Ecto neural progenitor cell (in vitro differentiated cells): Measurements from ENCODE around the gene RBM45.
"Not testable (repeated sequence)": the region's sequence is repeated elsewhere in the genome, so short reads cannot be mapped to it uniquely, and the experiment has no call there.

Experiments
- DNase-seq: peaks from one replicate; pipeline ENCODE4 v3.0.0-alpha.2; 2018; ENCODE audit warnings: low spot score

Gene RBM45

DNA sequence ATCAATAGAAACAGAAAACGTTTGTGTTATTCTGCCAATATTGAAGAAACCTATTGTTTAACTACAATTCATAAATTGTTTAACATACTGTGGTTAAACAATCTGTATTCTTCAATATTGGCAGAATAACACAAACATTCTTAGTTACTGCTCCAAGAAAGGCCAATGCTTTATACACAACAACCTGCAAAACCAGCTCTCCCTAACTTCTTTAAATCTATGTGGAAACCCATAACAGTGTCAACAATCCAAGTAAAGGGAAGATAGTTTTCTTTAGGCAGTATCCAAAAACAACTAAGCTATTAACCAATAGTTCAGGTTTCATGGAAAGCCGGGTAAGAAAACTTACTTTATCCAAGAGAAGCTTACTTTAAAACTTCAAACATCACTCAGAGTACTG, 6.2 kb upstream of the RBM45 start:
- DNase-seq, result no peak

DNA sequence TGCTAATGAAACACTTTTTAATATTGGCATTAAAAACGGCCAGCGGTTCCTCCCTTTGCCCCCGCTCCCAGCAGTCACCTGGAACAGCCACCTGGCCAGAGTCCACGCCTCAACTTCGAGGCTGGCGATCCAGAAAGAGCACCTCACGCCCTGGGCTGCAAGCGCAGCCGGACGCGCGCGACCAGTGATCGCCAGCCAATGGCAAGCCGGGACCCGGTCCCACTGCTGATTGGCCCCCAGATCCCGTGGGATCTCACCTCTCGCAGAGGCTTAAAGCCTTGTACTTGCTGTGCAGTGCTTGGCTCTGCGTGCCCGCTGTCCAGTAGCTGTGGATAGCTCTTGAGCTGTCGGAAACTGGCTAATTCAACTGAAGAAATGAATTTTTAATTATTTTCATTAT, 4.1 kb upstream of the RBM45 start:
- DNase-seq, result no peak

DNA sequence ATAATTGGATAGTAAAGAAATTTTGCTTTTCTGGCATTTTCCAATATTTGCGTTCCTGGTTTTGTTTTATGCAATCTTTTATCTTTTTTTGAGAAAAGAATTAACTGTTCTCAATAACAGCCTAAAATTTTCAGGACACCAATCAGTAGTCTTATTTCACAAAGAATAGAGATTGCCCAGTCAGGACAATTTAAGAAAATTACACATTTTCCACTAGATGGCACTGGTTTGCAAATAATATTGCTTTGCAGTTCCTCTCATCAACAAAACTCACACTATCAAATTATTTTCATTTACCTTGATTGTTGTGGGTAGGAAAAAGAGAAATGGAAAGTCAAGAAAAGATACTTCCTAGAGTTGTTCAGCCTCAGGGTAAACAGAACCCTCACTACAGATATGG, 2.4 kb upstream of the RBM45 start:
- no peak for DNase-seq

DNA sequence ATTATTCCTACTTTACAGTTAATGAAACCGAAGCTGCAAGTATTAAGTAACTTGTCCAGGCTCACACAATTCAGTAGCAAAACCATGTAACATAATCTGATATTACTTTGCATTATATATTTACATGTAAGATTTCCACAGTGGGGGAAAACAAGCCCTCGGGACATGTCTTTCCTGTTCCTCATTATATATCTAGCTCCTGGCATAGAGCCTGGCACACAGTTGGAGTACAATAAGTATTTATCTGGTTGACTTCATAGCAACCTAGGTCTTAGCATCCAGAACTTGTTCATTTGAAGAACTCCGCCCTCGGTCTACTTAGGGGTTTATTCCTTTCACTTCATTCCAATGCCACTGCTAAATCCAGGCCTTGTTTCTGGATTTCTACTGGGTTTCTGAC, 1.6 kb upstream of the RBM45 start:
- no peak for DNase-seq

DNA sequence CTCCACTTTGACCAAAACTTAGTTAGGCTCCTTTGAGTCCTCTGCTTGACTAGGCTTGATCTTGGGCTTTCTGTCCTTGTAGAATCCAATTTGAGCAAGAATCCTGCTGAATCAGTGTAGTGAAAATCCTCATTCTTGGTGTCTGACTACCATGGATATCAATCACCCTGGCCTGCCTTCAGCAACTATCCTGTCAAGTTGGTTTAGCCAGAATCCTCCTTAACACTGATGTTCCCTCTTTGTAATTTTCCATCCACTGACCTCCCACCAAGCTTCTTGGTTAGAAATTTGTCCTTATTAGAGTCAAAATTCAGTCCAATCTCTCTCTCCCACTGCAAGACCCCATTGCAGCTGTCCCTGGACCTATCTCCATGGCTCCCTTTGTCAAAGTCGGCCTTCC, 494 bp upstream of the RBM45 start:
- no peak for DNase-seq

DNA sequence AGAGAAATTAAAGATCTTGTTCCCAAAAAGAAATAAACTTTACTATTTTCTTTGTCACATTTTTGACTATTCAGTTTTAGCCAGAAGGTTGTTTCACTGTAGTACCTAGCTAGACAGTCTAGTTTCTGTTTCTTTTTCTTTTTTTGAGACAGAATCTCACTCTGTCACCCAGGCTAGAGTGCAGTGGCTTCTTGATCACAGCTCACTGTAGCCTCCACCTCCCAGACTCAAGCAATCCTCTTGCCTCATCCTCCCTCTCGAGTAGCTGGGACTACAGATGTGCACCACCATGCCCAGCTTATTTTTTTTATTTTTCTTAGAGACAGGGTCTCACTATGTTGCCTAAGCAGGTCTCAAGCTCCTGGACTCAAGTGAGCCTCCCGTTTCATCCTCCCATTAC, 2.2 kb downstream of the RBM45 start:
- DNase-seq, result no peak

DNA sequence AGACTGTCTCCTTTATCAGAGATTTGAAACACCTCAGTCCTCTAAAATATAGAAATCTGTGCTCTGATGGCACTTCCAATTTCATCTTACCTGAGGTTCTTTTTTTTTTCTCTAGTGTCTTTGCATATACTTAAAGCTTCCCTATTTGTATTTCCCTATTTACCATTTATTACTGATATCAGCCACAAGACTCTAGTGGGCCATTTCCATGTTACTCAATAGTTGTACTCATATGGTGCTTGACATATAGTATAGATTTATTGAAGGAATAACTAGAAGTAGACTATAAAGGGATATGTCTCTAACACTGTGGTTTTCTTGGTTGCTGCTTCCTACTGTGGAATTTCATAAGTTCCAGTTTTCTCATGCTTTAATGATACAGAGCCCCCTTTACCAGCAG, 3.0 kb downstream of the RBM45 start:
- DNase-seq, result no peak

DNA sequence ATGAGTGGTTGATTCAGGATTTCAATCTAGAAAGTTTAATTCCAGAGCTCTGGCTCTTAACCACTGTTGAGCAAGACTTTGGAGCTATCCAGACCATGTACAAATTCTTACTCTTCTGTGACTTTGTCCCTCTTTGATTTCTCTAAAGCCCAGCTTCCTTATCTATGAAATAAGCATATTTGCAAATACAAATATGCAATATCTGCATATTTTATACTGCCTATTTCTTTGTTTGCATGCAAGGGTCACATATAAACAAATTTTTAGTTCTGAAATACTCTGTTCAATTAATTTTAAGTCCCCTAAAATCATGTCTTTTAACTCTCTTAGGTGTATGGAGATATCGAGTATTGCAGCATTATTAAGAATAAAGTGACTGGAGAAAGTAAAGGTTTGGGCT, 5.5 kb downstream of the RBM45 start:
- DNase-seq, result no peak

DNA sequence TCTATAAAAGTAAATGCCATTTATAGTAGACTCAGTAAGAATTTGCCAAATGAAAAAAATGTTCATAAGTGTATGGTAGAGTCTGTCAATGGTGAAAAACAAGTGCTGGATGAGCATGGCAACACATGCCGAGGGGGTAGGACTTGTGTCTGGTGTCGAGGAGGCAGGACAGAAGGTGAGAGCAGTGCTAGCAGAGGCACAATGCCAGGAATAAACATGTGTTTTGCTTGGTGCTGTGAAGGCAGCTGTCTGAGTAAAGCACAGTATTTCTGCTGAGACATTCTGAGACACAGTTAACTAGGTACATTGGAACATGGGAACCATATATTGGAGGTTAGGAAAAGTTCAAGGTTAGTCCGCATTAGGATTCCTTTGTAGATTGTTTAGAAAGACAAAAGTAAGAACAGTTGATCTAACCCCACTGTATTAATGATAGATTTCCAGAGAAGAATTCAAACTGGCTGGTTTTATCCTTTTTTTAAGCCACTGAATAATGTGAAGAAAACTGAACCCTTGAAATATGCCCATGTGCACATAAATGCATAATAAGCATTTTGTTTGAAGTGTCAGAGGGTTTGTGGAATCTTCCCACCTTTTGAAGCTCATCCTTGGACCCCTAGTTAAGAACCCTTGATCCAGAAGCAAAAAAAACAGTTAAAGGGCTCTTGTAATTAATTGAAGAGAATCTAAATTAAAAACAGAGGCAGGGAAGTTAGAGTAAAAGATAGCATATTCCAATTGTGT, 7.1 kb downstream of the RBM45 start:
- no peak for DNase-seq

DNA sequence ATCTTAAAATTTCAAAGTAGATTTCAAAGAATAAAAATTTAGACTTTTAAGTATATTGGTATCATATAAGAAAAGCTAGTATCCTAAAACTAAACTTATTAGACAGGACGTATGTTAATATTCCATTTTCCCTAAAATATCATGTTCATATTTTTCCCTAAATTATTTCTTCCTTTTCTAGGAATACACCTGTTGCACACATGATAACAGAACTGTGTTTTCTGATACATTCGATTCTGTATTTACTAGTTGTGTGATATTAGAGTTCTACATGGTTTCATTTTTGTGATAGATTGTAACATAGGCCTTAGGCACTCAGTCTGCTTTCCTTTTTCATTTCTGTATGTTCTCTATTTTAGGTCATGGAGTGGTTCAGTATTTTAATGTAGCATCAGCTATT, 10.9 kb downstream of the RBM45 start:
- no peak for DNase-seq

DNA sequence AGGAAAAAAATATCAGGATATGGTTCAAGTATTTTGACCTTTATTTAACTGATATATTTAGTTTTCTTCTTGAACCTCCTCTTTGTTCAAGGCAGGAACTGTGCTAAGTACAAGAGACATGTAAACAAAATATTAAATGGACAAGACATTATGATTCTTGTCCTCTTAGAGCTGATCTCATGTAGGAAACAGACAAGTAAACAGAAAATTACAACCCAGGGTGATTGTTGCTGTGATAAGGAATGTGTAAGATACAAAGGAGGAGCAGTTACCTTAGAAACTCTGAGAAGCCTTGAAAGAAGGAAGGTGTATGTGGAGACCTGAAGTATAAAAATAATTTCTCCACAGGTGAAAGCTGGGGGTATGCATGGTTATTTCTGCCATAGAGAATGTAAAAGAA, 12.9 kb downstream of the RBM45 start:
- no peak for DNase-seq

DNA sequence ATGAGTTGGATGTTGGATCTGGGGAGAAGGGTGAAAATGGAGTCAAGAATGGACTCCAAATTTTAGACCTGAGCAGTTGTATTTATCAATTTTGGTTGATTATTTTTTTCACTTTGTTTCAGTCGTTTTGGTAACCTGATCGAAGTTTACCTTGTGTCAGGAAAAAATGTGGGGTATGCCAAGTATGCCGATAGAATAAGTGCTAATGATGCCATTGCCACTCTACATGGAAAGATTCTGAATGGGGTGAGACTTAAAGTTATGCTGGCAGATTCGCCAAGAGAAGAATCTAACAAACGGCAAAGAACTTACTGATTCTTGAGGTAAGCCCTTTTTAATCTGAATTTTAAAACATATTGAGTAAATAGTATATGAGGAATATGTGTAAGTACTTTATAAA, 13.6 kb downstream of the RBM45 start:
- no peak for DNase-seq

DNA sequence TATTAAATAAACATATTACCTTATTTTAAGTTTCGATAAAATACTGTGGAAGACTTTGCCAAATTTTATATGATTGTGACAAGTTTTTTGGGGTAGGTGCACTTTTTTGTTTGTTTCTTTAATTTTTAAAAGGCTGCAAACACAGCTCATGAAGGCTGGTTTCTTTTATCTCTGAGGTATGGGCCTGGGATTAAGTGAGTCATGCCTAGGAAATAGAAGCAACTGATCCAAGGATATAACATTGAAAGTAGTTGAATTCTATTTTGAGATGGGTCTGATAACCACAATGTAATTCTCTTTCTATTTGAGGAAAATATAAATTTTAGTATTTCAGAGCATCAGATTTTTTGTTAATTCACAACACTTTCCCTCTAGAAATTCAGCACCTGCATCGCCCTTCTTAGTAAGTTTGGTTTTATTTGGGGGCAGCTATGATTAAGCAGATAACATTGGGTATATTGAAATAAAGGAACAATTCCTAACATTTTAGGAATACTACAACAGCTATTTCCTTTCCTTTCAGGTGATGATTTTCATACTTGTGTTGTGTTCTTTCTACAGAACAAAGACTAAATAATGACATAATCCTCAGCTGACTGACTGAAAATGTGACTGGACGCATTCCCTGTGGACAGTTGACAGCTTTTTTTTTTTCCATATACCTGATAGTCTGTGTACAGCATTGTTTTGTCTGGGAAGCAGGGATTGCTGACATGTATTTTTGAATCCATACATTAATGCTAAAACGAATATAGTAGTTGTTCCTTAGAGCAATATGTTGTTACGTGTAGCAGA, 16.8 kb downstream of the RBM45 start:
- DNase-seq, result no peak

DNA sequence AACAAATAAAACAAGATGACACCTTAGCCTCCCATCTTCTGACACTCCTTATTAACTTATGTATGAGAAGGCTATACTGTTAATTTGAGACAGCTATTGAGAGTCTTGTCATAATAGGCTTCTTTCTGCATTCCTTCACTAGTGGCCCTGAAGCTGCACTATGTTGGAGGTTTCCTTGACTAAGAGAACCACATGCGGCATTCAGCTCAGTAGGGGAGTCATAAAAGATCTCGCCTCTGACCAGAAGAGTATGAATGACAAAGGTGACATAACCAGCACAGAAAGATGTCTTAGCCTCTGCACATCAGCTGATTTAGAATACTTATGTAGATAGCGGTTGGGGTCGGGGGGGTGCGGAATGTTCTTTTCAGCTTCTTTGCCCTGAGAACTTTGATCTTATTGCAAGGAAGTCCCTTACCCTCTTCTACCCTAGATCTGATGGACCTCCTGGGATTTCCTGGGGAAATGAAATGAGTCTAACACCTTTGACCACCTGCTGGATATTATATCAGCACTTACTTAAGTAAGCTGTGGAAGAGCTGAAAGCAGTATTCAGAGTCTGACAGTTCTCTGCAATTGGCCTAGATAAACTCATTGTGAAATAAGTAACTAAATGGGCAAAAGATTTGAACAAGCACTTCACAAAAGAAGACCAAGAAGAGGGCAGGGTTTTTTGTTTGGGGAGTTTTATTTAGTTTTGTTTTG, 24.2 kb downstream of the RBM45 start:
- no peak for DNase-seq

DNA sequence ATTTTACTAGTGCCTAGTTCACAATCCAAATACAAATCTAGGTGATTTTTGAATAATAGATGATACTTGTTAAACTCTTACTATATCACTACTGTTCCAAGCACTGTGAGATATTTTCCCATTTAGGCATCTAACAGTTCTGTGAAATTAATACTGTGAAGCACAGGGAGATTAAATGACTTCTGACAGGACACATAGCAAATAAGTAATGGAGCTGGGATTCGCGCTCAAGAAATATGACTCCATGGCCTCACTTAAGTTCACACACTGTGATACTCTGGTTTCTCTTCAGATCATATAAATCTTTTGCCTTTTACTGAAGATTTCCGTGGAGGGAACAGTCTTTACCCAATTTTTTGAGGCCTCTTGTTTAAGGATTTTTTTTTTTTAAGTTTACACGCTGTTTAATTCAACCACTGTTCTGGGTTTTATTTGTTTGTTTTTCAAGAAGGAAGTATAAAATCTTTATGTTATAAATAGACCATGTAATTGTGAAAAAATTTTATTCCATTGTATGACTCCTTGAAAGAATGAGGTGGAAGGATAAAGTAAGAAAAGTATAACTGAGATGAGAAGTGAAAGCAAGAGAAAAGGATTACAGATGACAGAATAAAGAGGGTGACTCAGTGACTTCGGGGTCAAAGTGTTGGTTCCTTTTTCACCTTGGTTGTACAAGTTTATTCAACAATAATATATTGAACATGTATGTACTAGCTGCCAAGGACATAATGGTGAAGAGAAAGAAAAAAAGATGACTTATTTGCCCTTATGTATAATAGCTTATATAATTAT, 30.2 kb downstream of the RBM45 start:
- no peak for DNase-seq

DNA sequence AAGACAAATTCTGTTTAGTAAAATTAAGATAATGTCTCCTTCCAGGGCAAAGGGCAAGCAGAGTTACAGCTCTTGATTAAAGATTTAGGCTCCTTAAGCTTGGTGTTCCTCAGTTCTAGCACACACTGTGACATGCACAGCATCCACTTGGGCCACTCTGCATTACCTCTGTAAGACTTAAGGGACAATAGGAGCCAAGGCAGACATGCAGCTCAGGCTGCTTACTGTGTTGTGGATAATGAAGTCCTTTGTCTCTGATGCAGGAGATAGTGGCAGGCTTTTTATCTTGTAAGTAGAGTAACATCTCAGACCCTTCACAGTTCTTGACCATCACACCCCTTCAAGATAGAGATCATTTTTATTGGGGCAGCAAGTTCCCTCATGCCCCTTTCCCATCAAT, 31.2 kb downstream of the RBM45 start:
- DNase-seq, result no peak

DNA sequence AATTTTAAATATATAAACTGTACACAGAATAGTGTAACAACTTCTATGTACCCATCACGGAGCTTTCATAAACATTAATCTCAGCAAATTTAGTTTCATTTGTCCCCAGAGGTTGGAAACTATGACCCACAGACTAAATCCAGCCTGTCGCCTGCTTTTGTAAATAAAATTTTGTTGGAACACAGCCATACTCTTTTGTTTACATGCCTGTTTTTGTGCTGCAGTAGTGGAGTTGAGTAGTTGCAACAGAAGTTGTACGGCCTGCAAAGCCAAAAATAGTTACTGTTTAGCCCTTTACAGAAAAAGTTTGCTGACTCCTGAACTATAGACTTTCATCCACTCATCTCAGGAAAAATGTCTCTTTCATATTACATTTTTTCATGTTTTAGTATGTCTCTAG, 39.8 kb downstream of the RBM45 start:
- no peak for DNase-seq

DNA sequence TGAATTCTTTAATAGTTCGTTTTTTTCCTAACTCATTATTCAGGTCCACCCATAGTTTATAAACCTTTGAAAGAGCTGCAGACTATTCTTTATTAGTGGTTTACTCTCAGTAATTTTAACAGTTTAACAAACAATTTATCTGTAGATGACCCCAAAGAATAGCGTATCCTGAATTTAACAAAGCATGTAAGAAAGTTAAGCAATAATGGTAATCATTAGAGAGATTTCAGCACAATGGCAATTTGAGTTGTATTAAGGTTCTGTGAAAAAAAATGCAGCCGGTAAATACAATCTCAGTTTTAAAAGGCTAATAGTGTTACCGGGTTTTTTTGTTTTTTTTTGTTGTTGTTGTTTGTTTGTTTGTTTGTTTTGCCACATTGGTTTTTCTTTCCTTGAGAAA, 40.3 kb downstream of the RBM45 start:
- no peak for DNase-seq

DNA sequence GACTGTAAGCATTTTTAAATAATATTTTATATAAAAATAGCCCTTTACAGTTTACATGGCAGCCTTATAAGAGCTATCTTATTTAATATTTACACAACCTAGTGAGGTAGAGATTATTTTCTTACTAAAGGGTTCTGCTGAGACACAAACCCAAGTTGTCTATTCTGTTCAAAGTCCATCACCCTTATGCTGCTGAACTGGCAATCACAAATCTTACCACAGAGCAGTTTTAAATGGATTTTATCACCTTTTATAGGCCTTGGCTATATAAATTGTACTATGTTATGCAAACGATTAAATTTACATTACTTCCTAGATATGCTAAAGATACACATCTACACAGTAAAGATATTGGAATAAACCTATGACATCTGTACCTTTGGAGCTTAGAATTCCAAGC, 40.7 kb downstream of the RBM45 start:
- DNase-seq, result no peak

DNA sequence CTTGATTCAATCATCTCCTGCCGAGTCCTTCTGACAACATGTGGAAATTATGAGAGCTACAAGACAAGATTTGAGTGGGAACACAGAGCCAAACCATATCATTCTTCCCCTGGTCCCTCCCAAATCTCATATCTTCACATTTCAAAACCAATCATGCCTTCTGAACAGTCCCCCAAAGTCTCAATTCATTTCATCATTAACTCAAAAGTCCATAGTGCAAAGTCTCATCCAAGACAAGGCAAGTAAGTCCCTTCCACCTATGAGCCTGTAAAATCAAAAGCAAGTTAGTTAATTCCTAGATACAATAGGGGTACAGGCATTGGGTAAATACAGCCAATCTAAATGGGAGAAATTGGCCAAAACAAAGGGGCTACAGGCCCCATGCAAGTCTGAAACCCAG, 41.6 kb downstream of the RBM45 start:
- not testable (repeated sequence) for DNase-seq

DNA sequence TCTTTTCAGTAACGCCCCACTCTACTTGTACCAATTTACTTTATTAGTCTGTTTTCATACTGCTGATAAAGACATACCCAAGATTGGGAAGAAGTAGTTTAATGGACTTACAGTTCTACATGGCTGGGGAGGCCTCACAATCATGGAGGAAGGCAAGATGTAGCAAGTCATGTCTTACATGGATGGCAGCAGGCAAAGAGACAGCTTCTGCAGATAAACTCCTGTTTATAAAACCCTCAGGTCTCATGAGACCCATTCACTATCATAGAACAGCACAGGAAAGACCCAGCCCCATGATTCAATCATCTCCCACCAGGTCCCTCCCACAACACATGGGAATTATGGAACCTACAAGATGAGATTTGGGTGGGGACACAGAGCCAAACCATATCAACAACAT, 43.3 kb downstream of the RBM45 start:
- no peak for DNase-seq

DNA sequence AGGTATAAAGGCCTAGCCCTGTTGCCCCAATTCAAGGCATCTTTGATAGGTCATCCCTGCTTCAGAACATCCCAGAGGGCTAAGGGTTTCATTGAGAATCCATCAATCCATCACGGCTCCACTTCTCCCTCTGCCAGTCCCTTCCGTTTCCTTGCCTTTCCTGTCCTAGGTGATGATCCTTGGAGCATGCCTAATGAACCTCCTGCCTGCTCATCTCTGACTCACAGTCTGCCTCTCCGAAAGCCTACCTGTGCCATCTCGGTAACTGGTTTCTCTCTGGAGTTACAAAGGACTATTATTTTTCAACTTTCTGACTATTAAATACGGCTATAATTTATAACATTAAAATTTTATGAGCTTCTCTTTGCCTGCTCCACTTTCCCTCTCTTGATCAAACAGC, 45.3 kb downstream of the RBM45 start:
- DNase-seq, result no peak
